OCI-LY1 (cell line): ENCODE data around the gene CHD1.

Source experiments
- H2AFZ ChIP-seq: fragments of 200-600 bp; sonication (generic), shearing (Covaris generic); 2 replicates; pipeline ENCODE4 v1.6.0; 2014; ENCODE audit warnings: antibody characterized with exemption, mild to moderate bottlenecking, low read length
- H3F3A ChIP-seq: fragments of 200-600 bp; sonication (generic), shearing (Covaris generic); 2 replicates; pipeline ENCODE4 v1.6.0; 2014; ENCODE audit warnings: mild to moderate bottlenecking, antibody characterized with exemption, low read length, moderate library complexity; ENCODE audit not compliant: insufficient read depth
- H3K27ac ChIP-seq: fragments of 200-600 bp; sonication (generic); 2 replicates; pipeline ENCODE4 v1.5.1; 2014; ENCODE audit warnings: low read length, mixed run types, mild to moderate bottlenecking, low read depth; ENCODE audit not compliant: poor library complexity, severe bottlenecking
- H3K27me3 ChIP-seq: fragments of 200-600 bp; sonication (generic); 2 replicates; pipeline ENCODE4 v1.6.0; 2014; ENCODE audit warnings: antibody characterized with exemption, mild to moderate bottlenecking, low read length, moderate library complexity; ENCODE audit not compliant: insufficient read depth
- H3K36me3 ChIP-seq: fragments of 200-600 bp; sonication (generic); 2 replicates; pipeline ENCODE4 v1.6.1; 2014; ENCODE audit warnings: mild to moderate bottlenecking, antibody characterized with exemption, low read length, moderate library complexity, mixed read lengths; ENCODE audit not compliant: insufficient read depth
- H3K4me1 ChIP-seq: fragments of 200-600 bp; sonication (generic); 2 replicates; pipeline ENCODE4 v1.5.1; 2014; ENCODE audit warnings: mild to moderate bottlenecking, low read length, moderate library complexity; ENCODE audit not compliant: insufficient read depth, severe bottlenecking
- H3K4me2 ChIP-seq: fragments of 200-600 bp; sonication (generic), shearing (Covaris generic); 2 replicates; pipeline ENCODE4 v1.6.1; 2014; ENCODE audit warnings: low read length
- H3K4me3 ChIP-seq: fragments of 200-600 bp; sonication (generic); 2 replicates; pipeline ENCODE4 v1.5.1; 2014; ENCODE audit warnings: low read length, low read depth, mild to moderate bottlenecking, mixed read lengths; ENCODE audit not compliant: poor library complexity, severe bottlenecking
- H3K79me2 ChIP-seq: fragments of 200-600 bp; shearing (Covaris generic); 2 replicates; pipeline ENCODE4 v1.6.1; 2016; ENCODE audit warnings: mixed run types, low read length, mixed read lengths; ENCODE audit not compliant: insufficient read depth
- H3K9ac ChIP-seq: fragments of 200-600 bp; sonication (generic), shearing (Covaris generic); 2 replicates; pipeline ENCODE4 v1.6.1; 2014; ENCODE audit warnings: mild to moderate bottlenecking, low read length, mixed read lengths
- H3K9me2 ChIP-seq: fragments of 200-600 bp; sonication (generic), shearing (Covaris generic); 2 replicates; pipeline ENCODE4 v1.6.1; 2014; ENCODE audit warnings: low read depth, mild to moderate bottlenecking, low read length, mixed read lengths
- H3K9me3 ChIP-seq: fragments of 200-600 bp; shearing (Covaris generic); 2 replicates; pipeline ENCODE4 v1.6.1; 2014; ENCODE audit warnings: low read length, mixed read lengths
- H4K20me1 ChIP-seq: fragments of 200-600 bp; sonication (generic), shearing (Covaris generic); 2 replicates; pipeline ENCODE4 v1.6.0; 2016; ENCODE audit warnings: mild to moderate bottlenecking, low read length; ENCODE audit not compliant: insufficient read depth
- CTCF ChIP-seq: fragments of 200-600 bp; sonication (generic), shearing (Covaris generic); IDR thresholded peaks from 2 replicates; pipeline ENCODE4 v1.5.1; 2017; ENCODE audit warnings: mild to moderate bottlenecking, antibody characterized with exemption, low read length, moderate library complexity, mixed read lengths
- EZH2 ChIP-seq: fragments of 200-600 bp; sonication (generic), shearing (Covaris generic); IDR thresholded peaks from 2 replicates; pipeline ENCODE4 v1.8.0; 2017; ENCODE audit warnings: borderline replicate concordance, mixed run types, mild to moderate bottlenecking, antibody characterized with exemption, low read length, moderate library complexity, mixed read lengths

Gene CHD1

GRCh38 chr5:98865690-98866089 lies 63.1 kb downstream of the CHD1 start:
- Histone ChIP-seq H2AFZ (no peak overlapping the region), H3K4me3 (no peak overlapping the region), H3K36me3 (peaks cover 59% of the 10 kb centered on the region), H3K27me3 (no peaks in the 10 kb centered on the region), H3K79me2 (no peaks in the 10 kb centered on the region), H4K20me1 (no peaks in the 10 kb centered on the region), H3K9ac (no peak overlapping the region), H3K27ac (no peak overlapping the region), H3K9me3 (no peaks in the 10 kb centered on the region), H3K9me2 (no peaks in the 10 kb centered on the region), H3F3A (no peaks in the 10 kb centered on the region), H3K4me1 (no peaks in the 10 kb centered on the region), H3K4me2 (no peak overlapping the region)
- TF ChIP-seq EZH2: no peak
- no peak for TF ChIP-seq CTCF

- TF ChIP-seq EZH2: no peak
- no peak for TF ChIP-seq CTCF
- Histone ChIP-seq H3K4me2 (no peak overlapping the region), H3K4me3 (no peak overlapping the region), H2AFZ (no peak overlapping the region), H3K9me2 (no peaks in the 10 kb centered on the region), H3K27me3 (no peaks in the 10 kb centered on the region), H3K36me3 (no peaks in the 10 kb centered on the region), H3K4me1 (no peaks in the 10 kb centered on the region), H3K79me2 (no peaks in the 10 kb centered on the region), H3K9me3 (peaks cover 5% of the 10 kb centered on the region; the same call in 1 of the 2 replicates), H3K9ac (no peak overlapping the region), H3K27ac (no peak overlapping the region), H3F3A (no peaks in the 10 kb centered on the region), H4K20me1 (no peaks in the 10 kb centered on the region)
Measured at GRCh38 chr5:98847054-98847453, 81.8 kb downstream of the CHD1 start.

- TF ChIP-seq CTCF: no peak
- no peak for TF ChIP-seq EZH2
- H3K9me3 ChIP-seq: peaks cover 5% of the 10 kb centered on the region; the same call in 1 of the 2 replicates
- no peaks in the 10 kb centered on the region for H3K4me1 ChIP-seq
- H3K27me3 ChIP-seq: no peaks in the 10 kb centered on the region
- no peak overlapping the region for H2AFZ ChIP-seq
- no peaks in the 10 kb centered on the region for H3K9me2 ChIP-seq
- no peak overlapping the region for H3K9ac ChIP-seq
- H4K20me1 ChIP-seq: no peaks in the 10 kb centered on the region
- H3F3A ChIP-seq: no peaks in the 10 kb centered on the region
- H3K4me2 ChIP-seq: no peak overlapping the region
- no peaks in the 10 kb centered on the region for H3K36me3 ChIP-seq
- no peak overlapping the region for H3K27ac ChIP-seq
- no peaks in the 10 kb centered on the region for H3K79me2 ChIP-seq
- H3K4me3 ChIP-seq: no peak overlapping the region
Measured at GRCh38 chr5:98846520-98846919, 82.3 kb downstream of the CHD1 start.
